ENCODE measurements around the gene TPRN. TPM values are rescaled to one million over a fixed set of nuclear protein-coding genes. Genes with fewer than 3 reads are reported as not detected.

TPRN gene, protein sequence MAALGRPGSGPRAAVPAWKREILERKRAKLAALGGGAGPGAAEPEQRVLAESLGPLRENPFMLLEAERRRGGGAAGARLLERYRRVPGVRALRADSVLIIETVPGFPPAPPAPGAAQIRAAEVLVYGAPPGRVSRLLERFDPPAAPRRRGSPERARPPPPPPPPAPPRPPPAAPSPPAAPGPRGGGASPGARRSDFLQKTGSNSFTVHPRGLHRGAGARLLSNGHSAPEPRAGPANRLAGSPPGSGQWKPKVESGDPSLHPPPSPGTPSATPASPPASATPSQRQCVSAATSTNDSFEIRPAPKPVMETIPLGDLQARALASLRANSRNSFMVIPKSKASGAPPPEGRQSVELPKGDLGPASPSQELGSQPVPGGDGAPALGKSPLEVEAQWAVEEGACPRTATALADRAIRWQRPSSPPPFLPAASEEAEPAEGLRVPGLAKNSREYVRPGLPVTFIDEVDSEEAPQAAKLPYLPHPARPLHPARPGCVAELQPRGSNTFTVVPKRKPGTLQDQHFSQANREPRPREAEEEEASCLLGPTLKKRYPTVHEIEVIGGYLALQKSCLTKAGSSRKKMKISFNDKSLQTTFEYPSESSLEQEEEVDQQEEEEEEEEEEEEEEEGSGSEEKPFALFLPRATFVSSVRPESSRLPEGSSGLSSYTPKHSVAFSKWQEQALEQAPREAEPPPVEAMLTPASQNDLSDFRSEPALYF
- 4.1 and 4.8 TPM in 2 replicates for total RNA-seq

DNA sequence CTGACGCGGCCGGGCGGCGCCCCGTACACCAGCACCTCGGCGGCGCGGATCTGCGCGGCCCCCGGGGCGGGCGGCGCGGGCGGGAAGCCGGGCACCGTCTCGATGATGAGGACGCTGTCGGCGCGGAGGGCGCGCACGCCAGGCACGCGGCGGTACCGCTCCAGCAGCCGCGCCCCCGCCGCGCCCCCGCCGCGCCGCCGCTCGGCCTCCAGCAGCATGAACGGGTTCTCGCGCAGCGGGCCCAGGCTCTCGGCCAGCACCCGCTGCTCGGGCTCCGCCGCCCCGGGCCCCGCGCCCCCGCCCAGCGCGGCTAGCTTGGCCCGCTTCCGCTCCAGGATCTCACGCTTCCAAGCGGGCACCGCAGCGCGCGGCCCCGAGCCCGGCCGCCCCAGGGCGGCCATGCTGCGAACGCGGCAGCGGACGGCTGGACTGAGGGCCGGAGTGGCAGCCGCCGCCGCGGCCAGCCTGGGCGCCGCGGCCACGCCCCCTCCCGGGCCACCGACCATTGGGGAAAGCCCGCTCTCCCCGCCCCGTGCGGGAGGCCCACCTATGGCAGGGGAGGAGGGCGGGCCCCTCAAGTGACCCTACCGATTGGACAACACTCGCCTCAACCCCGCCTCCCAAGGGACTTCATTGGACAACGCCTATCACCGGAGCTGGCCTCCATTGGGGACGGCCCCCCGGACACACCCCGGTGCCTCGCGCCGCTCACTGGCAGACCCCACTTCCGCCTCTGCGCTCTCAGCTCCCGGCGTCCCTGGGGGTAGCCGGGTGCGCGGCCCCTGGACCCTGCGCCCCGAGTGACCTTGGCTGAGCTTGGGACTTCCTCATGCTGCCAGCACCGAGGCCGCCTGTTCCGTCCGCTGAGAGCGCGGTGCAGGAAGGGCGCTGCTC lies at the start of gene TPRN:
Gene TPRN, minus strand, starts transcription at position 431 of the 894 bp plus-strand sequence. Its CDS starts 30 bp downstream, at position 401.

GRCh38 chr9:137240841-137241489 lies 40.4 kb upstream of the TPRN start, which contains the start of gene TUBB4B:
Gene TUBB4B, plus strand, starts transcription at chr9:137241287. Its CDS starts 74 bp downstream, at chr9:137241361.

GRCh38 chr9:137230705-137231371 lies 30.3 kb upstream of the TPRN start, which contains the start of gene SLC34A3:
Gene SLC34A3, plus strand, starts transcription at chr9:137230901. Its CDS starts 802 bp downstream, at chr9:137231703.

DNA sequence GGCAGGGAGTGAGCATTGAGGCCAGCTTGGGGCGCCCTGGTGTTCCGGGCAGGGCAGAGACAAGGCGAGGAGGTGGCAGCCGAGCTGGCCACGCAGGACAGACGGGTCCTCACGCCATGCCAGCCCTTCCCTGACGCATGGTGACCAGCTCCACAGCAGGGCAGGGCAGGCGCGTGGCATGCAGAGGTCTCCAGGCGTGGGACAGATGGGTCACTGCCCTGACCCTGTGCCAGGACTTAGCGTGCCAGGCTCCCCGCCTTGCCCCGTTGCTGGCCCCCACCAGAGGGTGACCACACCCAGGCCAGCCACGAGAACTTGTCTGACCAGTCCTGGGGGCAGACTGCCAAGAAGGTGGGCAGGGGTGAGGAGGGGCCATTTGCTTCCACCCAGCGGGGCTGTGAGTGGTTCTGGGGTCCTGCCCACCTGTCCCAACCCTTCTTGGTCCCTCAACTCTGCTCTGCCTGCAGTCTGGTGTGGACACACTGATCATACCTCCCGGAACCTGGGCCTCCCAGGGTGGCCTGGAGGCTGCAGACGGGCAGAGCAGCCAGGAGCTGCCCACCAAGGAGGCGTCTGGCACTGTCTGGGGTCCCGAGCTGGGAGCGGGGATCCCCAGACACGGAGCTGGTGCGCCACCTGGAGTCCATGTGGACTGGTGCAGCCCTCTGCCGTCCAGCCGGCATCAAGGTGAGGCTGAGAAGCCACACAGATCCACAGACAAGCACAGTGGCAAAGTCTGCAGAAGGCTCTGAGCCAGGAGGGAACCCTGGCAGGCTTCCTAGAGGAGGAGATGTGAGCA lies 26.7 kb upstream of the TPRN start, which contains the start of gene RNF224:
Gene RNF224, plus strand, starts transcription at position 449 of the 799 bp plus-strand sequence. CDS start 834 bp downstream, outside the sequence.

DNA sequence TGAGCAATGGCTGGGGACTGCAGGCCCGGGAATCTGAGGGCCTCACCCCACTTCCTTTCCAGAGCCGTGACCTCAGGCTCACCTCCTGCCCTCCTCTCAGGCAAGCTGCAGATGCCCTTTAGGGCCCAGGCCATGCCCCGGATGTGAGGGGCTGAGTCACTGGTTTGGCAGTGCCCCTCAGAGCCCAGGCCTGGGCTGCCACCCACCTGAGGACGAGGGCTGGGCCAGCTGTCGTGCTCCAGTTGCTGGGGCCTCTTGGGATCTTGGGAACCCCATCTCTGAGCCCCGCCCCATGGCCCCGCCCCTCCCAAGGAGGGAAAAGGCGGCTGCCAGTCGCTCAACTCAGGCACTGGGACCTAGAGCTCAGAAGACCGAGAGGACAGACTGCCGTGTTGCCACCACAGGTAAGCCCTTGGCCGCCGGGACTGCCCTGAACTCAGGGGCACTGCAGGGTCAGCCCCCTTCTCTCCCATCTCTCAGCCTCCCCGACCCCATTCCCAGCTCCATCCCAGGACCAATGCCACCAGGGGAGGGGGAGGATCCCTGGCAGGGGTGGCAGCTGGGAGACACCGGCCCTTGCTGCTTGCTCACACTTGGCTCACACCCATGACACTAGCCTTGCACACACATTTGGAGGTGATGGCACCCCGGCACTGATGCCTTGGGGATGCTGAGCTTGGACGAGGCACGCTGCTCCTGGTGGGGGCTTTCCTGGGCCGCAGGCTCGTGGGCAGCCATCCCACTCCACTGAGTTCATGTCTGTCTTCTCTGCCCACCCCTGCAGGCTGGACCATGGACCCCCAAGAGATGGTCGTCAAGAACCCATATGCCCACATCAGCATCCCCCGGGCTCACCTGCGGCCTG lies 24.5 kb upstream of the TPRN start, which contains the start of gene CYSRT1:
Gene CYSRT1, plus strand, starts transcription at position 345 of the 865 bp plus-strand sequence. Its CDS starts 448 bp downstream, at position 793.

DNA sequence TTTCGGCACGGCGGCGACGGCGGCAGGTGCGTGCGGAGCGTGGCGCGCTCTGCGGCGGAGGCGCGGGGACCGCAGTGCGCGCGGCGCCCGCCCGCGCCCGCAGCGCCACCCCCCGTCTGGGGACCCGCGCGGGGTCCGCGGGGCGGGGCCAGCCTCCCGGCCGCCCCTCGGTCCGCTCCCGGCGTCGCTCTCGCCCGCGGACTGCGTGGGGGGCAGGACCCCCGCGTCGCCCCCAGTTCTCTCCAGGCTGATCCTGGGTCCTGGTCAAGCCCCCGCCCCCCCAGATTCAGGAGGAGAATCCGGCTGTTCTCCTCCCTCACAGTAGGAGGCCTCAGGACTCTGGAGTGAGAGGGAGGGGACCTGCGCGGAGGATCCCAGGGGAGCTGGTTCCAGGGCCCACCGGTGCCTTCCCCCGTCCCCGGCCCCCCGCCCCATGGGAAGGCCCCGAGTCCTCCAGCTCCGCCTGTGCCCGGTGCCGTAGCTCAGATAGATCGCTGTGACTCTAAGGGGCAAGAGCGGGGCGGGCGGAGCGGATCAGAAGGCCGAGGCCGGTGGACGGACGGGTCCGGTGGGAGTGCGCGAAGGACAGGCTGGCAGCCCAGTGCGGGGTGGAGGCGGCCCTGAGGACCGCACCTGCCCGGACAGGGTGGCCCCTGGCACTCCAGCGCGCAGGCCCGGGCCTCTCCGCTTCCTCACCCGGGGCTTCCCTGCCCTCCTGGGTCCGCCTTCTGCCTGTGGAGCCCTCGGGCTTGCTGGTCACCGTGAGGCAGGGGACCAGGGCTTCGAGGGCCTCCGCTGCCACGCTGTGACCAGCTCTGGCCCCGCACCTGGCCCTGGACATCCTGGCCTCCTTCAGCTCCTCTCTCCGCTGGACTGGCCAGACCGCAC lies 21.9 kb upstream of the TPRN start, which contains the start of gene RNF208:
Gene RNF208, minus strand, starts transcription at position 51 of the 888 bp plus-strand sequence. CDS start 1,028 bp downstream, outside the sequence.

DNA sequence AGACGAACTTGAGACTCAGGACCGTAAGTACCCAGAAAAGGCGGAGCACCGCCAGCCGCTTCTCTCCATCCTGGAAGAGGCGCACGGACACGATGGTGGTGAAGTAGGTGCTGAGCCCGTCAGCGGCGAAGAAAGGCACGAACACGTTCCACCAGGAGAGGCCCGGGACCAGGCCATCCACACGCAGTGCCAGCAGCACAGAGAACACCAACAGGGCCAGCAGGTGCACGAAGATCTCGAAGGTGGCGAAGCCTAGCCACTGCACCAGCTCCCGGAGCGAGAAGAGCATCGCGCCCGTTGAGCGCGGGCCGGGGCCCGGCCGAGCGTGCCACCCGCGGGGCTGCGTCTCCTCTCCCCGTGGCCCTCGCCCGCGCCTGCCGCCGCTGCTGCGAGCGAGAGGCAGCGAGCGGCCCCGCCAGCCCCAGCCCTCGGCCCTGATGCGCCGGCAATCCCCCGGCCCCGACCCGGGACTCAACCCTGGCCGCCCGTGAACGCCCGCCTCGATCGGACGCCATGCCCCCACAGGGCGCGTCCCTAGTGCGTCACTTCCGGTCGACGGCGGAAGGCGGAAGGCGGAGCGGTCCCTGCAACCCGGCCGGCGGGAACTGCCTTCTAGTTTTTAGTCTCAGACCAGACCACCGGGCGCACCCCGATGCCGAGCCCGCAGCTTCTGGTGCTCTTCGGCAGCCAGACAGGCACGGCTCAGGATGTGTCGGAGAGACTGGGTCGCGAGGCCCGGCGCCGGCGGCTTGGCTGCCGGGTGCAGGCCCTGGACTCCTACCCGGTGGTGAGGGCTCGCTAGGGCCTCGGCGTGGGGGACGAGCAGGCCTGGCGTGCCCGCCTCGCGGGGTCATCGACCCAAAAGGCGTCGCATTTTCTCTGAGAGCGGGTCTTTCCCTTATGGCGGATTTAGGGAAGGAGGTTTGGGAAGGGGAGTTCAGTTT lies 4.9 kb upstream of the TPRN start, which contains the start of the genes NDOR1 and TMEM203:
Gene NDOR1, plus strand, starts transcription at position 575 of the 944 bp plus-strand sequence. Its CDS starts 78 bp downstream, at position 653.
Gene TMEM203, minus strand, starts transcription at position 523 of the 944 bp plus-strand sequence. Its CDS starts 234 bp downstream, at position 289.

DNA sequence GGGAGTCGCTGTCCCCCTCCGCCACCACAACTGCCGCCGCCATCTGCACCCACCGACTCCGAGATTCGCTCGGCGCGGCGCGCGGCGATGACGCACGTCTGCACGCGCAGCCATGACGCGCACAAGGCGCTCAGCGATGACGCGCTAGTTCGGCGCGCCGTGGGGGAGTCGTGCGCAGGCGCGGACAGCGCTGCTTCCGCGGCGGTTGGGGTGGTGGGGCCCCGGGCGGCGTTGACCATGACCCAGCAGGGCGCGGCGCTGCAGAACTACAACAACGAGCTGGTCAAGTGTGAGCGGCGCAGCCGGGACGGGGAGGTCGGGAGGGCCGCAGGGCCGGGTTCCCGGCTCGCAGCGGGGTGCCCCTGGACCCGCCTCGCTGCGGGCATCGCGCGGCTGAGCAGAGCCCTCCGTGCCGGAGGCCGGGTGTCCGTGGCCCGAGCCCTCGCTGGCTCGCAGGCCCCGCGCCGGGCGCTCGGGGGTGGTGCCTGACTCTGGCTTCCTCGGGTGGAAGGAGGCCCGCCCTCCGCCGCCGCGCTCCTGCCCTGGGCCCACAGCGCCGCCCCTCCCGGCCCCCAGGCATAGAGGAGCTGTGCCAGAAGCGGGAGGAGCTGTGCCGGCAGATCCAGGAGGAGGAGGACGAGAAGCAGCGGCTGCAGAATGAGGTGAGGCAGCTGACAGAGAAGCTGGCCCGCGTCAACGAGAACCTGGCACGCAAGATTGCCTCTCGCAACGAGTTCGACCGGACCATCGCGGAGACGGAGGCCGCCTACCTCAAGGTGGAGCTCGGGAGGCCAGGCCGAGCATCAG lies 11.8 kb downstream of the TPRN start, which contains the start of the genes ANAPC2 and SSNA1:
Gene ANAPC2, minus strand, starts transcription at position 71 of the 807 bp plus-strand sequence. Its CDS starts 28 bp downstream, at position 43.
Gene SSNA1, plus strand, starts transcription at position 187 of the 807 bp plus-strand sequence. Its CDS starts 51 bp downstream, at position 238.

GRCh38 chr9:137169896-137170358 lies 30.6 kb downstream of the TPRN start, which contains the start of gene LRRC26:
Gene LRRC26, minus strand, starts transcription at chr9:137170051. Its CDS starts 108 bp downstream, at chr9:137169943.

Other genes with a start within 250 kb of the TPRN start
- 0.28 TPM in 1 of 2 replicates, not detected in the other for gene LCN12, start 248.5 kb downstream of the TPRN start, total RNA-seq
- gene PTGDS, start 223.2 kb downstream of the TPRN start, total RNA-seq, result 2.3 and 14.1 TPM in 2 replicates
- gene LCNL1, start 217.7 kb downstream of the TPRN start, total RNA-seq, result 0.57 and 3.4 TPM in 2 replicates
- gene PAXX, start 208.3 kb downstream of the TPRN start, total RNA-seq, result 6.6 and 7.5 TPM in 2 replicates
- gene CLIC3, start 204.2 kb downstream of the TPRN start, total RNA-seq, result 5.0 and 7.8 TPM in 2 replicates
- 11.9 and 20.0 TPM in 2 replicates for gene ABCA2, start 172.5 kb downstream of the TPRN start, total RNA-seq
- not detected in 2 replicates for gene FUT7, start 168.7 kb downstream of the TPRN start, total RNA-seq
- 12.1 and 18.4 TPM in 2 replicates for gene NPDC1, start 154.6 kb downstream of the TPRN start, total RNA-seq
- gene ENTPD2, start 146.7 kb downstream of the TPRN start, total RNA-seq, result not detected in 2 replicates
- gene SAPCD2, start 130.2 kb downstream of the TPRN start, total RNA-seq, result 0.43 and 0.55 TPM in 2 replicates
- 7.7 and 14.3 TPM in 2 replicates for gene UAP1L1, start 123.2 kb downstream of the TPRN start, total RNA-seq
- gene MAN1B1, start 113.8 kb downstream of the TPRN start, total RNA-seq, result 73.2 and 87.0 TPM in 2 replicates
- gene DPP7, start 86.0 kb downstream of the TPRN start, total RNA-seq, result 68.8 and 81.6 TPM in 2 replicates
- gene GRIN1, start 61.6 kb downstream of the TPRN start, total RNA-seq, result under 0.01 TPM in 1 of 2 replicates, not detected in the other
- gene LRRC26, start 30.7 kb downstream of the TPRN start, total RNA-seq, result not detected in 2 replicates
- gene TMEM210, start 28.7 kb downstream of the TPRN start, total RNA-seq, result not detected in 2 replicates
- gene ANAPC2, start 12.2 kb downstream of the TPRN start, total RNA-seq, result 15.2 and 23.7 TPM in 2 replicates
- 60.9 and 66.0 TPM in 2 replicates for gene SSNA1, start 12.1 kb downstream of the TPRN start, total RNA-seq
- gene TMEM203, start 4.9 kb upstream of the TPRN start, total RNA-seq, result 25.6 and 37.7 TPM in 2 replicates
- gene NDOR1, start 5.0 kb upstream of the TPRN start, total RNA-seq, result 2.3 and 2.9 TPM in 2 replicates
- gene RNF208, start 21.5 kb upstream of the TPRN start, total RNA-seq, result under 0.01 and 0.18 TPM in 2 replicates
- gene CYSRT1, start 24.4 kb upstream of the TPRN start, total RNA-seq, result 0.18 and 0.57 TPM in 2 replicates
- gene RNF224, start 26.8 kb upstream of the TPRN start, total RNA-seq, result not detected in 2 replicates
- not detected in 2 replicates for gene SLC34A3, start 30.2 kb upstream of the TPRN start, total RNA-seq
- gene TUBB4B, start 40.5 kb upstream of the TPRN start, total RNA-seq, result 101 and 110 TPM in 2 replicates
- gene STPG3, start 50.5 kb upstream of the TPRN start, total RNA-seq, result not detected in 2 replicates
- 30.2 and 47.7 TPM in 2 replicates for gene NELFB, start 54.6 kb upstream of the TPRN start, total RNA-seq
- 11.0 and 13.5 TPM in 2 replicates for gene TOR4A, start 77.0 kb upstream of the TPRN start, total RNA-seq
- gene NRARP, start 101.5 kb upstream of the TPRN start, total RNA-seq, result 0.09 and 0.14 TPM in 2 replicates
- gene EXD3, start 222.4 kb upstream of the TPRN start, total RNA-seq, result 8.4 and 13.2 TPM in 2 replicates
- gene NOXA1, start 222.7 kb upstream of the TPRN start, total RNA-seq, result 0.46 and 0.57 TPM in 2 replicates
- gene ENTPD8, start 240.6 kb upstream of the TPRN start, total RNA-seq, result not detected in 2 replicates